ENCODE data around the gene RHOB. TPM values are rescaled to one million over a fixed set of nuclear protein-coding genes. Genes with fewer than 3 reads are reported as not detected.

RHOB gene
- total RNA-seq, 2 donors from 2014 or later = 376 to 784 TPM

- no peaks in the 10 kb centered on the region for H3K36me3 ChIP-seq (replicated peaks in 1 of 2; ENCODE audit: insufficient read depth in 1 of 2, low read depth in 2 of 2)
- intact Hi-C loops (cut with DNase I) = no loop called here
- TF ChIP-seq, protein P1, sequence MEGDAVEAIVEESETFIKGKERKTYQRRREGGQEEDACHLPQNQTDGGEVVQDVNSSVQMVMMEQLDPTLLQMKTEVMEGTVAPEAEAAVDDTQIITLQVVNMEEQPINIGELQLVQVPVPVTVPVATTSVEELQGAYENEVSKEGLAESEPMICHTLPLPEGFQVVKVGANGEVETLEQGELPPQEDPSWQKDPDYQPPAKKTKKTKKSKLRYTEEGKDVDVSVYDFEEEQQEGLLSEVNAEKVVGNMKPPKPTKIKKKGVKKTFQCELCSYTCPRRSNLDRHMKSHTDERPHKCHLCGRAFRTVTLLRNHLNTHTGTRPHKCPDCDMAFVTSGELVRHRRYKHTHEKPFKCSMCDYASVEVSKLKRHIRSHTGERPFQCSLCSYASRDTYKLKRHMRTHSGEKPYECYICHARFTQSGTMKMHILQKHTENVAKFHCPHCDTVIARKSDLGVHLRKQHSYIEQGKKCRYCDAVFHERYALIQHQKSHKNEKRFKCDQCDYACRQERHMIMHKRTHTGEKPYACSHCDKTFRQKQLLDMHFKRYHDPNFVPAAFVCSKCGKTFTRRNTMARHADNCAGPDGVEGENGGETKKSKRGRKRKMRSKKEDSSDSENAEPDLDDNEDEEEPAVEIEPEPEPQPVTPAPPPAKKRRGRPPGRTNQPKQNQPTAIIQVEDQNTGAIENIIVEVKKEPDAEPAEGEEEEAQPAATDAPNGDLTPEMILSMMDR (IDR thresholded peaks at IDR 0.05) = no peak
- no peak for TF ChIP-seq POLR2A (IDR thresholded peaks at IDR 0.05)
- H3K4me3 ChIP-seq = no peak overlapping the region
- ATAC-seq = no peak
- WGBS, 2 donors = 71 to 74% methylated on average over 4 of the region's 4 CpGs
- no peaks in the 10 kb centered on the region for H3K27me3 ChIP-seq
- peak overlapping the region in 3 of 4 donors; percentile 77 to 98 (median 96) for H3K27ac ChIP-seq
- DNase-seq = peak in 2 of 4 donors; percentile 10 to 17
- H3K9me3 ChIP-seq = no peaks in the 10 kb centered on the region
- peaks cover 24% of the 10 kb centered on the region for H3K4me1 ChIP-seq
Observed at GRCh38 chr2:20451341-20451740, 4.5 kb downstream of the RHOB start.

DNA sequence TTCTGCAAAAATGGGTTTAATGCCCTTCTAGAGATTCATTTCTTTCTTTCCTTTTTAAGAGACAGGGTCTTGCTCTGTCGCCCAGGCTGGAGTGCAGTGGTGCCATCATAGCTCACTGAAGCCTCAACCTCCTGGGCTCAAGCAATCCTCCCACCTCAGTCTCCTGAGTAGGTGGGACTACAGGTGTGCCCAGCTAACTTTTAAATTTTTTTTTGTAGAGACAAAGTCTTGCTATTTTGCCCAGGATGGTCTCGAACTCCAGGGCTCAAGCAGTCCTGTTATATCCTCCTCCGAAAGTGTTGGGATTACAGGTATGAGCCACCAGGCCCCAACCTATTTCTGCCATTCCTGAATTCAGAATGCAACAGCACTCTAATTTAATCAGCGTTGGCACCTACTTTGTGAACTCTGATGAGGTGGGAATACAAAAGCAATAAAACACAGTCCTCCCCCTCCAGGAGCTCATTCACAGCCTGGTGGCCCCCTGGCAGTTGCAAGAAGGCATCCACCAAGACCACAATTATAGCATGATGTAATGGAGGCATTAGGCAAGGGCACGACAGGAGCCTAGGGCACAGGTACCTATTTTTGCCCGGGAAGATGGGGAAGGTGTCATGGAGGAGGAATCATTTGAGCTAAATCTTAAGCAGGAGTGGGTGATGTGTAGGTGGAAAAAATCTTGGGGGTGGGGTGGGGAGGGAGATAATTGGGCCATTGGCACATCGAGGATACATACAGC lies 5.1 kb downstream of the RHOB start:
- ATAC-seq (no peak), DNase-seq (peak in 2 of 4 donors; percentile 10 to 29)
- 85 to 87% methylated on average over 7 of the region's 7 CpGs for WGBS, 2 donors
- Histone ChIP-seq H3K4me3 (no peak overlapping the region), H3K4me1 (peaks cover 23% of the 10 kb centered on the region), H3K9me3 (no peaks in the 10 kb centered on the region), H3K36me3 (replicated peaks in 1 of 2; ENCODE audit: insufficient read depth in 1 of 2, low read depth in 2 of 2) (no peaks in the 10 kb centered on the region), H3K27me3 (no peaks in the 10 kb centered on the region), H3K27ac (peak overlapping the region in 3 of 4 donors; percentile 77 to 98 (median 96))
- intact Hi-C loops (cut with DNase I) = no loop called here
- peak in 2 of 3 donors; percentile 5 to 14 for TF ChIP-seq POLR2A (IDR thresholded peaks at IDR 0.05)
- TF ChIP-seq, protein P1 (IDR thresholded peaks at IDR 0.05) = no peak

GRCh38 chr2:20452551-20452950 lies 5.7 kb downstream of the RHOB start:
- TF ChIP-seq POLR2A (IDR thresholded peaks at IDR 0.05) = no peak
- TF ChIP-seq, protein P1 (IDR thresholded peaks at IDR 0.05) = no peak
- DNase-seq = peak in 3 of 4 donors; percentile 2 to 19 (median 12)
- WGBS, 2 donors = 59 to 69% methylated on average over 4 of the region's 4 CpGs

DNA sequence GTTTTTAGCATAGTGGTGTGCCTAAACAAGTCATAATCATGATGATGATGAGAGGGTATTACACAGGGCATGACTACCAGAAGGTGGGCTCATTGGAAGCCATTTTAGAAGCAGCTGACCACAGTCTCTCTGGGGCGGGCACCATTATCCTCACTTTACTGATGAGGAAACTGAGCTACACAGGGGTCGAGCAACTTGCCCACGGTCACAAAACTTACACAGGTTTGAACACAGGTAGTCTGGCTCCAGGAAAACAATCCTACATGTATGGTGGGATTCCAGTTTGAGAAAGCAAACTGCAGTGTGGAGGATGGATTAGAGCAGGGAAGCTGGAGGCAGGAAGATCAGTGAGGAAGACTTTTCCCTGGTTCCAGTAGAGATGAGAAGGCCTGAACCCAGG lies 6.2 kb downstream of the RHOB start:
- Histone ChIP-seq H3K4me3 (no peak overlapping the region), H3K36me3 (replicated peaks in 1 of 2; ENCODE audit: insufficient read depth in 1 of 2, low read depth in 2 of 2) (no peaks in the 10 kb centered on the region), H3K4me1 (peaks cover 23% of the 10 kb centered on the region), H3K27ac (no peak overlapping the region), H3K9me3 (no peaks in the 10 kb centered on the region), H3K27me3 (no peaks in the 10 kb centered on the region)
- WGBS, 2 donors = 78 to 82% methylated on average over 3 of the region's 3 CpGs
- TF ChIP-seq POLR2A (IDR thresholded peaks at IDR 0.05) = no peak
- TF ChIP-seq, protein P1 (IDR thresholded peaks at IDR 0.05) = no peak
- DNase-seq = peak in 2 of 4 donors; percentile 4 to 7
- ATAC-seq = no peak
- intact Hi-C loops (cut with DNase I) = no loop called here

More at GRCh38 chr2:20452551-20452950, 5.7 kb downstream of the RHOB start:
- peaks cover 23% of the 10 kb centered on the region for H3K4me1 ChIP-seq
- no peaks in the 10 kb centered on the region for H3K36me3 ChIP-seq (replicated peaks in 1 of 2; ENCODE audit: insufficient read depth in 1 of 2, low read depth in 2 of 2)
- ATAC-seq = no peak
- H3K9me3 ChIP-seq = no peaks in the 10 kb centered on the region
- H3K27me3 ChIP-seq = no peaks in the 10 kb centered on the region
- no peak overlapping the region for H3K4me3 ChIP-seq
- H3K27ac ChIP-seq = no peak overlapping the region
- intact Hi-C loops (cut with DNase I) = no loop called here

All from body of pancreas (tissue), 4 donors.